GM19372 (cell line): ENCODE results near the gene SWI5.
"Not testable (repeated sequence)": the region's sequence is repeated elsewhere in the genome, so short reads cannot be mapped to it uniquely, and the experiment has no call there.

Source experiments
- ATAC-seq: cut with Tn5 transposase; IDR thresholded peaks from one replicate; pipeline ENCODE4 v1.9.1; 2021; ENCODE audit warnings: mild to moderate bottlenecking, low read depth, moderate library complexity; ENCODE audit not compliant: unreplicated experiment

SWI5 gene

DNA sequence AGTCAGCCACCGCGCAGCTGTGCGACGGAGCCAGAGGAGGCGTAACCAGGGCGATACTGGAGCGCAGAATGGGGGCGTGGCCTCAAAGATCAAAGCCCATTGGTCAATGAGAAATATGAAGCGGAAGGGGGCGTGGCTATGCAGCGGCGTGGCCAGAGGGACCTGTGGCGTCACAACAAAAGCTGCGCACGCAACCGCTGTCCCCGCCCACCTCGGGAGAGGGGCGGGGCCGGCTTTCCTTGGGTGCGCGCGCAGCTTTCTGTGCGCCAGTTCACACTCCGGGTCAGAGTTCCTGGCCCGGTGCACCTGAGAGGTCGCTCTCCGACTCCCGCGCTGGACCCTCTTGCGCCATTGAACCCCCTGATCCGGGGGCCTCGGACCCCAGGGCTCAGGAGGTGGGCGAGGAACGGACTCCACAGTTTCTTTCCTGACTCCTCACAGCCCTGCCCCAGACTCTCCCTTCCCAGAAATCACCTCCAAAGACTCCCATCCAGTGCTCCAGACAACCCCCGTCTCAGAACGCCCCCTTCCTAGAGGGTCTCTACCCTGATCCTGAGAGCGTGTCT, at the start of gene SWI5:
SWI5 (plus strand) TSS at position 269 of the 566 bp plus-strand sequence.
- peak; percentile 97 for ATAC-seq

DNA sequence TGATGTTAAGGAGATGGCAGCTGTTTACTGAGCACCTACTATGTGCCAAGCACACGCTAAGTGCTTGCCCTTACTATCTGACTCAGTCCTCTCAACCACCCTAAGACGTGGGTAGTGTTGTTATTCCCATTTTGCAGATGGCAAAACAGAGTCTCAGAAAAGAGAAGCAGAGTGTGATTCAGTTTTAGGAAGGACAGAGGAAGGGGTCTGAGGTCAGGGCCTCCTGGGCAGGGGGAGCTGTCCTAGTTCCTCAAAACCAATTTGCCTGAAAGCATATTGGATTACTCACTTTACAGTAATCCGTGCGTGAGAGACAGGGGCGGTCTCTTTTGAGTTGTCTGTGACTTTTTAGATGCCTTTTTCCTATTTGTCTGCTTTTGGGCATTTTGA, 49.7 kb upstream of the SWI5 start:
- no peak for ATAC-seq

DNA sequence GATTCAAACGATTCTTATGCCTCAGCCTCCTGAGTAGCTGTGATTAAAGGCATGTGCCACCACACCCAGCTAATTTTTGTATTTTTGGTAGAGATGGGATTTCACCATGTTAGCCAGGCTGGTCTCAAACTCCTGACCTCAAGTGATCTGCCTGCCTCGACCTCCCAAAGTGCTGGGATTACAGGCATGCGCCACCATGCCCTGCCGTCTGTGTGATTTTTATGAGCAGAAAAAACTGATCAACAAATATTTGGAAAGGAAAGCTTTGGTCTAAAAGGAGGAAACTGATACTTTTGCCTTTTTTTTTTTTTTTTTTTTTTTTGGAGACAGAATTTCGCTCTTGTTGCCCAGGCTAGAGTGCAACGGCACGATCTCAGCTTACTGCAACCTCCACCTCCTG, 45.2 kb upstream of the SWI5 start:
- ATAC-seq = not testable (repeated sequence)

DNA sequence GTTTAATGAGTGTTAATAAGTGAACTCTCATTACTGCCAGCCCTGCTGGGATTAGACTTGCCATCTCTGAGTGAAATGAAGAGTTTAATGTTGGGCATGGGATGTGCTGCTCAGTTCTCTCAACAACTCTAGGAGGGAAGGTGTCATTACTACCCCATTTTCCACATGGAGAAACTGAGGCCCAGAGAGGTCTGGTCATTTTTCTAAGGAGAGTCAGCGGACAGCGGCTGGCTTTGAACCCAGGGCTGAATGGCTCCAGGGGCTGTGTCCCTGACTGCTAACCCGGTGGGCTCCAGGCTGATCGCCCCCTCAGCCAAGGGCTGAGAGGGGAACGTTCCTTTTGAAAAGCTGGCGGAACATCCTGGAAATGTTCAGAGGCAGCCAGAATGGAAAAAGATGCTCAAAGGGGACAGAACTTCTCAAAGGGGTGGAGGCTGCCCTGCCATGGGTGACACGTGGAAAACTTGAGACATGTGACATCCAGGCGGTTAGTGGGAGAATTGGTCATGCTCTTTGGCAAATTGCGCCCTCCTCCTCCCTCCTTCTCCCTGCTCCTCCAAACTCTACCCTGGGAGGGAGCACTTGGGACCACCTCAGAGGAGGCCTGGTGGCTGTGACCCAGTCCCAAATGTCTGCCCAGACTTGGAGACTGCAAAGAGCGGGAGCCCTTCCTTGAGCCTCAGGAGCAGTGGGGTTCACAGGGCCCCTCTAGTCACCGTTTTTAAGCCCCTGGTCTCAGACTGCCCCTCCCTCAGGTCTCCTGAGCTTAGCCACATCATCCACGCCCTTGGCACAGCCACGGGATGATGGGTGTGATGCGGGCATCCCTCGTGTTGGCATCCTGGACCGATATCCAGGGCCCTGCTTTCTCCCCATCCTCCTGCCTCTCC, 44.2 kb upstream of the SWI5 start:
- no peak for ATAC-seq

DNA sequence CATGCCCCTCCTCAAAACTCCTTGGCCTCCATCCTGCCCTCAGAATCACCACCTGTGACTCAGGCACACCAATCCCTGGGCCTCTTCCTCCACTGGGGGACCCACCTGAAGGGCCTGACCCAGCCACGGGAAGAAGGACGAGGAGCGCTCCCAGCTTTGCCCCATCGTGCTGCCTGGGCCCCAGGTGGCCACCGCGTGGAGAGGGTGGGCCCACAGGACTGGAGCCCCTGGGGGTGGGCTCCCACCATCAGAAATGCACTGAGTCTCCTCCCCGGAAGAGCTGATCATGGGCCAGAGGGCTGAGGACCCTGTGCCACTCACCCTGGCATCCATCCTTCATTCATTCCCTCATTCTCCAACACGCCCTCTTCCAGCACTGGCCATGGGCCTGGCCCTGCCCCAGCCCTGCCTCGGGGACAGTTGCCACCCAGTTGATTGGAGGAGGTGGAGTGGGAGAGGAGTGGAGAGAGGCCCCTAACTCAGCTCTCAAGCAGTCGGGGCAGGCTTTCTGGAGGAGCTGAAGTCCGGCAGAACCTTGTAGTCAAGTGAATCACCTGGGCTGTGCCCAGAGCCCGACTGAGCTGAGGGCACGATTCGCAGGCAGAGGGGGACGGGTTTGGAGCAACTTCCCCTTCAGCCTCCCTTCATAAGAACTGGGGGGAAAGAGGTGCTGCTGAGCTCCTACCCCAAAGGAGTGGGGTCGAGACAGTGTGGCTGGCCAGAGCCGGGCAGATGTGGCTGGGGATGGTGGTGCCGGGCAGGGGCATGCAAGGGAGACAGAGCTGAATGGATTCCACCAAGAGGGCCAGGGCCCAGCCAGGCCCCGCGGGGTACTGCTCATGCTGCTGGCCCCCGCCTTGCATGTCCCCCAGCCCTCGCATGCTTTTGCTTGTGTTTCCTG, 43.3 kb upstream of the SWI5 start:
- ATAC-seq = no peak

DNA sequence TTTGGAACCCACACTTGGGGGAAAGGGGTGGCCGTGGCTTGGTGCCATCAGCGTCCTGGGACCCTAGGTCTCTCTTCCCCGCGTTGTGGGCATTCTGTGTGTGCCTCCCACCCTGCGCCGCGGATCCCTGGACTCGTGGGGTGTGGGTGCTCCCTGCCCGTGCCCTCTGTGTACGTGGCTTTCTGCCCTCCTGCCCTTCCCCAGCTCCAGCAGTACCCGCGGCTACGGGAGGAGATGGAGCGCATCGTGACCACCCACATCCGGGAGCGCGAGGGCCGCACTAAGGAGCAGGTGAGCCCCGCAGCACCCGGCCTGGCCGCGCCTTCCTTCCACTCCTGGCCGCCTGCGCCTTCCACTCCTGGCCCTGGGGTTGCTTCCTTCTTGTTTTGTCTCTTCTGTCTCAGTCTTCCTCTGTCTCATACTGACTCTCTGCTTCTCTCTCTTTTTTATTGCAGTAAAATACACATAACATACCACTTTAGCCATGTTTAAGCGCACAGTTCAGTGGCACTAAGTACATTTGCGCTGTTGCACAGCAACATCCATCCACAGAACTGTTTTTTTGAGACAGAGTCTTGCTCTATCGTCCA, 42.2 kb upstream of the SWI5 start:
- no peak for ATAC-seq

DNA sequence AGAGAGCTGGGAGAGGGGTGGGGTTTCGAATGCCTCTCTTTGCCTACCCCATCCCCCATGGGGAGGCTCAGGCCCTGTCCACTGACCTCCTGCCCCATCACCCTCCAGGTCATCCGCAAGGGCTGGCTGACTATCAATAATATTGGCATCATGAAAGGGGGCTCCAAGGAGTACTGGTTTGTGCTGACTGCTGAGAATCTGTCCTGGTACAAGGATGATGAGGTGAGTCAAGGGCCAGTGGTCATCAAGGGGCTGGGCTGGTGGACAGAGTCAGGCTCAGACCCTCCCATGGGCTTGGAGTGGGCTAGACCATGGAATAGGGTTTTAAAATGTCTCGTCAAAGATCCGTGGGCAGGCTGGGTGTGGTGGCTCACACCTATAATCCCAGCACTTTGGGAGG, 34.0 kb upstream of the SWI5 start:
- ATAC-seq = no peak

DNA sequence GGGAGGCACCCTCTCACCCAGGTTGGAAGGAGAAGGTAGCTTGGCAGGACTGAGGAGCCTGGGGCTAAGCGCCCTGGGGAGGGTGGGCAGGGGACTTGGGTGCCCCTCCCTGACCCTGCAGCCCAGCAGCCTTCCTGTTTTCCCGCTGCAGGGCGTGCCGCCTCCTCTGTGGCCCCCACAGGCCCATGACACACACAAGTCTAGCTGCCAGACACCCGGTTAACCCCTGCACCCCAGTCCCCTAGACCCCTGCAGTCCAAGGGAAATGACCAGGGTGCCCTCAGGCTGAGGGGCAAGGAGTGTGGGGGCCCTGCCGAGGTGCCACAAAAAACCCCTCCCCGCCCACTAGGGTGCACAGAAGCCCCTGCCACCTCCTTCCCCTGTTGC, 33.3 kb upstream of the SWI5 start:
- no peak for ATAC-seq

DNA sequence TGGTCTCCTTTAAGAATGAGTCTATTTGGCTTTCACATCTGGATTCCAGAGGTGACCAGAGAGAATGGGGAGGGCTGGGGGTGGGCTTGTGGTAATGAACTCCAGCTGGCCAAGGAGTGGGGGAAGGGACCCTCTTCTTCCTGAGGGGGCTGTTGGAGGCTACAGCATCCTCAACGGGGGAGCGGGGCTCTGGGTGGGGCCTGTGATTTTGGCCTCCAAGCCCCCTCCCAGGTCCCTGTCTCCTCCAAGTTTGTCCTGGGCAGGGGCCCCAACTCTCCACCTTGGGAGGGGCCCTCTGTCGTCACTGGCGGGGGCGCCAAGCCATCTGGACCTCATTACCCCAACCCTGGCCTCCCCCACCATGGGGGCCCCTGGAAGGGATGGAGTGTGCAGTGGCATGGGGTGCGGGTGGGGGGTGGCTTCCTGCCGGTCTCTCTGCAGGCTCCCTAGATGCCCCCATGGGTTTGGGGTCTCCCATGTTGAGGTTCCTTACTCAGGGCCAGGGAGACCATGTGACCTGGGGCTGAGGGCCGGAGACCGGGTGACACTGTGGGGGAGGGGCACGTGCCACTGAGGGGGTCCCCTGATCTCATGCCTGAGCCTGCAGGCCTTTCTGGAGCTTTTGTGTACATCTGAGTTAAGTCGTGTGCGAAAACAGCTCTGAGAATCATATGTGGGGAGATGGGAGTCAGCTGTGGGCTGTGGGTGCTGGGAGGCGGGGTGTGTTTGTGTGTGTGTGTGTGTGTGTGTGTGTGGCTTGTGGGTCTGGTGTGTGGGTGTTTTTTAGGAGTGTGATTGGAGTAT, 32.7 kb upstream of the SWI5 start:
- ATAC-seq = no peak

DNA sequence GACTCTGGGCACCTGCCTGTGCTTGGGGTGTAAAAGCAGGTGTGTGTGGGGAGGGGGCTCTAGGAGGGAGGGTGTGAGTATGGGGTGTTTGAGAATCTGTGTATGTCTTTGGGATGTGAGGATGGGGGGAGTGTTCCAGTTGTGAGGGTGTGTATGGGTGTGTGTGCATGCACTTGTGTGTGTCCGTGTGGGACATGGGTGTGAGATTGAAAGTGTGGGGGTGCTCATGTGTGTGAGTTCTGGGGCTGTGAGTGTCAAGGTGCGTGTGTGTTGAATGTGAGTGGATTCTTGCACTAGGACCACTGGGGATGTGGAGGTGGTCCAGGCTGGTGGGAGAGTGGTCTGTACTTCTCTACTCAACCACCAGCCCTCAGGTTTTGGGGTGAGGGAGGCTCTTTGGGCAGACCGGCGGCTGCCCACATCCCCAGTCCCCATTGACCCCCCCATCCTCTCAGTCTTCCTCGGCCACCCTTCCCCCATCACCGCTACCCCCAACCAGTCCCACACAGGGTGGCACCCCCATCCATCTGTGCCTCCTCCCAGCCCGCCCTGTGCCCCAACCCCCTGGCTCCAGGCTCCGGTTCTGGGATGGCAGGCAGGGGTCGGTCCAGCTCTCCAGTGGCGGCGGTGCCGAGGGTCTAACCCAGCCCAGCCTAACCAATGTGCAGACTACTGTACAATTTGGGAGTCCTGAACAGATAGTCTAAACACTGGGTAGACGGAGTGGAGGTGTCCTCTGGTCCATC, 31.8 kb upstream of the SWI5 start:
- no peak for ATAC-seq

DNA sequence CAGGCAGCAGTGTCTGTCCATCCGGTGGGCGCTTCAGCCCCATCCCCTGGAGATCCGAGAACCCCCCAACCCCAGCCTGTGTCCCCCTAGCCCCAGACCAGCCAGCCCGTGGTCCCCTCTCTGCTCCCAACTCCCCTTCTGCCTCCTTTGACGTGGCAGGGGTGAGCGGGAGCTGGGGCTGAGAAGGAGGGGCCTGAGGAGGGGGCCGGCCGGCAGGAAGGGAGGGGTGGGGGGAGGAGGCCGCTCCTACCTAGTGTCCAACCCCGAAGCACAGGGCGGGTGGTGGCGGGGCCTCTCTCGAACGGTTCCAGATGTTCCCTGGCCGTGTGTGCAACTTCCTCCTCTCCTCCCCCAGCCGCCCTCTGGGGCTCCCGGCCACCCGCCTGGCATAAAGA, 31.2 kb upstream of the SWI5 start:
- no peak for ATAC-seq

DNA sequence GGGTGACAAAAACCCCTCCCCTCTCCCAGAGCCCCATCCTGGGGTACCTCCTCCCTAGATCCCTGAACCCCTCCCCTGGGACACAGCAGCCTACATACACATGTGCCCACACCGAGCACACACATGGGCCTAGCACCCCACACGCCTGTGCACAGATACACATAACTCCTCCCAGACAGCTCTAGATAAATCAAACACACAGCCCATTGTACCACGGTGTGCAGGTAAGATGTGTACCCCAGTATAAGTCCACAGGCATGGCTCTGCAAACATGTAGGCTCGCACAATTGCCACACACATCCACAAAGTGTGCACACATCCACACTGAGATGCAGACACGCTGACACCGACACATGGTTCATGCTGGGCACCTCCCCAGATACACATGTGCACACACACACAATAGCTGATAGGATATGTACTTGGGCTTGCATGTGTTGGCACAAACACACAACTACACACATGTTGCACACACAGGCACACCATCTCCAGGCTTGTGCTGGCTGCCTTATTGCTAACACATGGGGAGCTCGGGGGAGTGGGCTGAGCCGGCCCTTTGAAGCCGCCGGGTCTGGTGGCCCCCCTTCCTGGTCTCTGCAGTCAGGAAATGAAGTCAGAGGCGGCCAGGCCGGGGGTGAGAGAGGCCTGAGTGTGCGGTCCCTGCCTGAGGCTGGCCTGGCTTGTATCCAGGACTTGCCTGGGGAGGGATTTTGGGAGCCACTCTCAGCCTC, 30.5 kb upstream of the SWI5 start:
- ATAC-seq = no peak

DNA sequence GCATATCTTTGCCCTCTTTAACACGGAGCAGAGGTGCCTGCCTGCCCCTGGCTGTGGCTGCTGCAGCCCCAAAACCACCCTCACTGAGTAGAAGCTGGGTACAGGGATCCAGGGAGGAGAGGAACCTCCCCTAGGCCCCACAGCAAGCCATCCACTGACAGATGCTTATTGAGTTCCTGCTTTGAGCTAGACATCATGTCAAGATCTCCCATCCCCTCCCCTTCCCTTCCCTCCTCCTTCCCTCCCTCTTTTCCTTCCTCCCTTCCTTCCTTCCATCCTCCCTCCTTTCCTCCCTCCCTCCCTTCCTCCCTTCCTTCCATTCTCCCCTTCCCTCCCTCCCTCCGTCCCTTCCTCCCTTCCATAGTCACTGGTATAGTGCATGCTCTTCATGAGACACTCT, 29.6 kb upstream of the SWI5 start:
- ATAC-seq = no peak

DNA sequence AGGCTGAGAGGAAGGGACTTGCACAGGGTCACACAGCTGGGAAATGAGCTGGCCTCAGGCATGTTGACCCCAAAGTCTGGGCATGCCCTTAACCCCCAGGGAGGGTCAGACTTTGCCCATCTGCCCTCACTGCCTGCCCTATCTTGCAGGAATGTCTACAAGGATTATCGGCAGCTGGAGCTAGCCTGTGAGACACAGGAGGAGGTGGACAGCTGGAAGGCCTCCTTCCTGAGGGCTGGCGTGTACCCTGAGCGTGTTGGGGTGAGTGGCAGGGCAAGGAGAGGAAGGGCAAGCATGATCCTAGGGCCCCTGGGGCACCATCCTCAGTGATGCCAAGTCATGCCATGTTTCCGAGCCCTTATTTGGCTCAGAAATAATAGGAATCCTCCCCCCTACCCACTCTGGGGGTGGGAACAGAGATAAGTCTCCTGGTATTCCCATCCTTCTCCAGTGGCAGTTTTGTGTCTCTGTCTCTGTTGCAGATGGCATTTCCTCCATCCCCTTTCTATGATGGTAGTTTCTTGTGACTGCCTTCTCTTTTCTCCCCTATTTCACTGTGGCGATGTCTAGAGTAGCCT, 28.8 kb upstream of the SWI5 start:
- ATAC-seq = no peak

DNA sequence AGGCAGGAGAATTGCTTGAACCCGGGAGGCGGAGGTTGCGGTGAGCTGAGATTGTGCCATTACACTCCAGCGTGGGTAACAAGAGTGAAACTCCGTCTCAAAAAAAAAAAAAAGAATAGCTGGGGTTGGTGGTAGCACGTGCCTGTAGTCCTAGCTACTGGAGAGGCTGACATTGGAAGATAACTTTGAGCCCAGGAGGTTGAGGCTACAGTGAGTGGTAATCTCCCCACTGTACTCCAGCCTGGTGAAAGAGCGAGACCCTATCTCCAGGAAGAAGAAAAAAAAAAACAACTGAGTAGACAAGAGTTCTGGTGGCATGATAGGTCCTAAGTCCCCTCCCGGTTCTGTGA, 26.5 kb upstream of the SWI5 start:
- ATAC-seq = no peak

DNA sequence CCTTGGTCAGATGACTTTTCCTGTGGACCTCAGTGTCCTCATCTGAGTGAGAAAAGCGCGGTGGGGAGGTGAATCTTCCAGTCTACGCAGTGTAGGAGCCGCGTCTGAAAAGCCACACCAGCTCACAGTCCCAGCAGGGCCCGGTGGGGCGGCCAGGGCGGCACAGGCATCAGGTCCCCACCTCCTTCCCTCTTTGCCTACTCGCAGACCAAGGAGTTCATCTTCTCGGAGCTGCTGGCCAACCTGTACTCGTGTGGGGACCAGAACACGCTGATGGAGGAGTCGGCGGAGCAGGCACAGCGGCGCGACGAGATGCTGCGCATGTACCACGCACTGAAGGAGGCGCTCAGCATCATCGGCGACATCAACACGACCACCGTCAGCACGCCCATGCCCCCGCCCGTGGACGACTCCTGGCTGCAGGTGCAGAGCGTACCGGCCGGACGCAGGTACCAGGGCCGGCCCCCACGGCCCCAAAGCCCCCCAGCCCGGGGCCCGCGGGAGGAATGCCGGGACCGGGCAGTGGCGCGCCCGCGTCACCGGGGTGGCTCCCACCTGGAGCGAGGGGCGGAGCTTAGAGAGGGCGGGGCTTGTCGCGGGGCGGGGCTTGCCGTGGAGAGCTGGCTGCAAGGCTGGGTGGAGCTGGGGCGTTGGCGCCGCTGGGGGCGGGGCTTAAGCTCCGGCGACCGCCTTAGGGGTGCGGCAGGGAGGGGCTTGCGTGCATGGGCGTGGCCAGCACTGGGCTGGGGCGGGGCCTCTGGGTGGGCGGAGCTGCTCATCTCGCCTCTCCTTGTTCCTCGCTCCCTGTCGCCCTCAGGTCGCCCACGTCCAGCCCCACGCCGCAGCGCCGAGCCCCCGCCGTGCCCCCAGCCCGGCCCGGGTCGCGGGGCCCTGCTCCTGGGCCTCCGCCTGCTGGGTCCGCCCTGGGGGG, 25.9 kb upstream of the SWI5 start:
- peak; percentile 87 for ATAC-seq
